Measurements from ENCODE around the gene TUT7.

The TUT7 gene

GRCh38 chr9:86376016-86376415, 21.8 kb upstream of the TUT7 start:
- ChIA-PET POLR2A (no interaction called here), CTCF (no interaction called here)
- no peak for DNase-seq (ENCODE audit: extremely low spot score)
- TF ChIP-seq PKNOX1 (IDR thresholded peaks at IDR 0.05) (no peak), NFRKB (IDR thresholded peaks at IDR 0.05) (no peak), HDGF (IDR thresholded peaks at IDR 0.05; ENCODE audit: borderline replicate concordance) (no peak), ELF4 (IDR thresholded peaks at IDR 0.05) (no peak), BHLHE40 (IDR thresholded peaks at IDR 0.05; ENCODE audit: borderline replicate concordance) (no peak), L3MBTL2 (conservative IDR thresholded peaks at IDR 0.05) (no peak), SUZ12 (IDR thresholded peaks at IDR 0.05) (no peak), ARNT (IDR thresholded peaks at IDR 0.05) (no peak), LEF1 (IDR thresholded peaks at IDR 0.05; ENCODE audit: borderline replicate concordance) (no peak), TARDBP (IDR thresholded peaks at IDR 0.05) (no peak), FOXK2 (IDR thresholded peaks at IDR 0.05) (no peak), FOXM1 (IDR thresholded peaks at IDR 0.05; ENCODE audit: borderline replicate concordance) (no peak), ZNF384 (IDR thresholded peaks at IDR 0.05) (no peak), CTBP1 (IDR thresholded peaks at IDR 0.05; ENCODE audit: borderline replicate concordance) (no peak), SP1 (IDR thresholded peaks at IDR 0.05) (no peak), FOXA1 (IDR thresholded peaks at IDR 0.05) (no peak)

DNA sequence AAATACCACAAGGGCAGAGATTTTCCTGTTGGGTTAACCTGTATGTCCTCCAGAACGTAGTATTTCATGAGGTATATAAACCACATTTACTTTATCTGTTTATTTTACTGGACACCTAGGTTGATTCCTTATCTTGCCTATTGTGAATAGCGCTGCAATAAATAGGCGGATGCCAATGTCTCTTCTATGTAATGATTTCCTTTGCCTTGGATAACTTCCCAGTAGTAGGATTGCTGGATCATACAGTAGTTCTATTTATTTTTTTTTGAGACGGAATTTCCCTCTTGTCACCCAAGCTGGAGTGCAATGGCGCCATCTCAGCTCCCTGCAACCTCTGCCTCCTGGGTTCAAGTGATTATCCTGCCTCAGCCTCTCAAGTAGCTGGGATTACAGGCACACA, 15.6 kb upstream of the TUT7 start:
- ChIA-PET POLR2A (no interaction called here), CTCF (no interaction called here)
- TF ChIP-seq ARNT (IDR thresholded peaks at IDR 0.05) = no peak
- TF ChIP-seq FOXK2 (IDR thresholded peaks at IDR 0.05) = no peak
- TF ChIP-seq ELF4 (IDR thresholded peaks at IDR 0.05) = no peak
- TF ChIP-seq CTBP1 (IDR thresholded peaks at IDR 0.05; ENCODE audit: borderline replicate concordance) = no peak
- TF ChIP-seq HDGF (IDR thresholded peaks at IDR 0.05; ENCODE audit: borderline replicate concordance) = no peak
- no peak for TF ChIP-seq TARDBP (IDR thresholded peaks at IDR 0.05)
- TF ChIP-seq L3MBTL2 (conservative IDR thresholded peaks at IDR 0.05) = no peak
- TF ChIP-seq BHLHE40 (IDR thresholded peaks at IDR 0.05; ENCODE audit: borderline replicate concordance) = no peak
- no peak for TF ChIP-seq SP1 (IDR thresholded peaks at IDR 0.05)
- TF ChIP-seq LEF1 (IDR thresholded peaks at IDR 0.05; ENCODE audit: borderline replicate concordance) = no peak
- no peak for TF ChIP-seq SUZ12 (IDR thresholded peaks at IDR 0.05)
- TF ChIP-seq FOXM1 (IDR thresholded peaks at IDR 0.05; ENCODE audit: borderline replicate concordance) = no peak
- no peak for TF ChIP-seq FOXA1 (IDR thresholded peaks at IDR 0.05)
- no peak for TF ChIP-seq ZNF384 (IDR thresholded peaks at IDR 0.05)
- TF ChIP-seq PKNOX1 (IDR thresholded peaks at IDR 0.05) = no peak
- no peak for TF ChIP-seq NFRKB (IDR thresholded peaks at IDR 0.05)
- DNase-seq (ENCODE audit: extremely low spot score) = no peak

GRCh38 chr9:86368871-86369521, 14.8 kb upstream of the TUT7 start:
- no peak for TF ChIP-seq NFRKB (IDR thresholded peaks at IDR 0.05)
- TF ChIP-seq L3MBTL2 (conservative IDR thresholded peaks at IDR 0.05) = no peak
- no peak for TF ChIP-seq ARNT (IDR thresholded peaks at IDR 0.05)
- no peak for TF ChIP-seq HDGF (IDR thresholded peaks at IDR 0.05; ENCODE audit: borderline replicate concordance)
- TF ChIP-seq ELF4 (IDR thresholded peaks at IDR 0.05) = no peak
- TF ChIP-seq CTBP1 (IDR thresholded peaks at IDR 0.05; ENCODE audit: borderline replicate concordance) = no peak
- TF ChIP-seq FOXA1 (IDR thresholded peaks at IDR 0.05) = no peak
- no peak for TF ChIP-seq ZNF384 (IDR thresholded peaks at IDR 0.05)
- TF ChIP-seq TARDBP (IDR thresholded peaks at IDR 0.05) = no peak
- TF ChIP-seq BHLHE40 (IDR thresholded peaks at IDR 0.05; ENCODE audit: borderline replicate concordance) = no peak
- TF ChIP-seq LEF1 (IDR thresholded peaks at IDR 0.05; ENCODE audit: borderline replicate concordance) = no peak
- no peak for TF ChIP-seq FOXM1 (IDR thresholded peaks at IDR 0.05; ENCODE audit: borderline replicate concordance)
- no peak for TF ChIP-seq FOXK2 (IDR thresholded peaks at IDR 0.05)
- no peak for TF ChIP-seq SUZ12 (IDR thresholded peaks at IDR 0.05)
- TF ChIP-seq SP1 (IDR thresholded peaks at IDR 0.05) = no peak
- TF ChIP-seq PKNOX1 (IDR thresholded peaks at IDR 0.05) = no peak
- no peak for DNase-seq (ENCODE audit: extremely low spot score)
- ChIA-PET POLR2A (no interaction called here), CTCF (no interaction called here)

GRCh38 chr9:86361176-86361575, 7.0 kb upstream of the TUT7 start:
- no peak for DNase-seq (ENCODE audit: extremely low spot score)
- TF ChIP-seq CTBP1 (IDR thresholded peaks at IDR 0.05; ENCODE audit: borderline replicate concordance) (no peak), HDGF (IDR thresholded peaks at IDR 0.05; ENCODE audit: borderline replicate concordance) (no peak), FOXM1 (IDR thresholded peaks at IDR 0.05; ENCODE audit: borderline replicate concordance) (no peak), PKNOX1 (IDR thresholded peaks at IDR 0.05) (no peak), FOXK2 (IDR thresholded peaks at IDR 0.05) (no peak), ELF4 (IDR thresholded peaks at IDR 0.05) (no peak), FOXA1 (IDR thresholded peaks at IDR 0.05) (no peak), TARDBP (IDR thresholded peaks at IDR 0.05) (no peak), SP1 (IDR thresholded peaks at IDR 0.05) (no peak), ZNF384 (IDR thresholded peaks at IDR 0.05) (no peak), NFRKB (IDR thresholded peaks at IDR 0.05) (no peak), BHLHE40 (IDR thresholded peaks at IDR 0.05; ENCODE audit: borderline replicate concordance) (no peak), L3MBTL2 (conservative IDR thresholded peaks at IDR 0.05) (no peak), LEF1 (IDR thresholded peaks at IDR 0.05; ENCODE audit: borderline replicate concordance) (no peak)
- POLR2A ChIA-PET = no interaction called here
- CTCF ChIA-PET = no interaction called here

Measured in HEK293T (cell line).